CD4-positive, CD25-positive, alpha-beta regulatory T cell (primary cell): ENCODE measurements around the gene CCDC47. TPM values are rescaled to one million over a fixed set of nuclear protein-coding genes. Genes with fewer than 3 reads are reported as not detected.

Experiments used
- ATAC-seq, 2 donors: fragments of 150-1000 bp; cut with Tn5 transposase; one replicate each; pipeline ENCODE4 v1.10.0; 2021; ENCODE audit warnings: low read depth in 2 of 2, moderate number of reproducible peaks in 2 of 2, moderate library complexity in 1 of 2
- DNase-seq, 3 donors: peaks; one replicate each; pipeline versions ENCODE4 v3.0.0 to v3.0.0-alpha.2; 2012 to 2022; ENCODE audit warnings: mixed read lengths in 1 of 3
- H3K27ac ChIP-seq: one replicate; pipeline ENCODE4 v1.7.0; 2013; ENCODE audit warnings: mild to moderate bottlenecking, low read length; ENCODE audit not compliant: insufficient read depth, poor library complexity, severe bottlenecking
- H3K27me3 ChIP-seq: one replicate; pipeline ENCODE4 v1.7.0; 2013; ENCODE audit warnings: low read length; ENCODE audit not compliant: control insufficient read depth, insufficient read depth
- H3K36me3 ChIP-seq: one replicate; pipeline ENCODE4 v1.7.0; 2013; ENCODE audit warnings: mild to moderate bottlenecking, low read length, moderate library complexity; ENCODE audit not compliant: control insufficient read depth, insufficient read depth
- H3K4me1 ChIP-seq: 2 replicates; pipeline ENCODE4 v1.7.0; 2013; ENCODE audit warnings: mild to moderate bottlenecking, low read length; ENCODE audit not compliant: insufficient read depth, control insufficient read depth, poor library complexity, severe bottlenecking
- H3K4me3 ChIP-seq: one replicate; pipeline ENCODE4 v1.7.0; 2013; ENCODE audit warnings: low read depth, mild to moderate bottlenecking, low read length, moderate library complexity
- H3K9me3 ChIP-seq, 2 experiments: 1 replicate in 1 of 2; 2 replicates in 1 of 2; pipeline ENCODE4 v1.7.0; 2013; ENCODE audit warnings: low read length in 2 of 2, mild to moderate bottlenecking in 1 of 2, moderate library complexity in 1 of 2; ENCODE audit not compliant: control insufficient read depth in 2 of 2
- H3K27ac Mint-ChIP-seq, 3 donors: one replicate each; pipeline ENCODE4 v1.8.0; 2020 to 2022; ENCODE audit warnings: mild to moderate bottlenecking in 3 of 3, mixed read lengths in 3 of 3, moderate library complexity in 2 of 3
- H3K27me3 Mint-ChIP-seq: one replicate; pipeline ENCODE4 v1.8.0; 2022; ENCODE audit warnings: mild to moderate bottlenecking, mixed read lengths
- H3K36me3 Mint-ChIP-seq: one replicate; pipeline ENCODE4 v1.8.0; 2020; ENCODE audit warnings: mixed read lengths
- H3K4me1 Mint-ChIP-seq, 4 donors: one replicate each; pipeline ENCODE4 v1.8.0; 2020 to 2022; ENCODE audit warnings: mixed read lengths in 4 of 4, mild to moderate bottlenecking in 1 of 4
- H3K4me3 Mint-ChIP-seq, 4 donors: one replicate each; pipeline ENCODE4 v1.8.0; 2020 to 2022; ENCODE audit warnings: mild to moderate bottlenecking in 4 of 4, mixed read lengths in 4 of 4, moderate library complexity in 3 of 4
- H3K9me3 Mint-ChIP-seq, 7 donors: one replicate each; pipeline ENCODE4 v1.8.0; 2020 to 2022; ENCODE audit warnings: mixed read lengths in 7 of 7, mild to moderate bottlenecking in 3 of 7, moderate library complexity in 2 of 7
- polyA plus RNA-seq, 4 donors: library from polyadenylated mRNA; unstranded; fragments of 300-500 nt; fragmentation: Illumina TruSeq; gene quantifications; one replicate each; pipeline ENCODE4 v1.2.3, GENCODE V29; 2021
- total RNA-seq: library from RNA; stranded (reverse); gene quantifications from one replicate; pipeline ENCODE4 v1.2.3, GENCODE V29; 2022

CCDC47 gene
- total and polyA plus RNA-seq, 5 donors from 2014 or later, result 35.4 to 47.9 (median 36.4) TPM

DNA sequence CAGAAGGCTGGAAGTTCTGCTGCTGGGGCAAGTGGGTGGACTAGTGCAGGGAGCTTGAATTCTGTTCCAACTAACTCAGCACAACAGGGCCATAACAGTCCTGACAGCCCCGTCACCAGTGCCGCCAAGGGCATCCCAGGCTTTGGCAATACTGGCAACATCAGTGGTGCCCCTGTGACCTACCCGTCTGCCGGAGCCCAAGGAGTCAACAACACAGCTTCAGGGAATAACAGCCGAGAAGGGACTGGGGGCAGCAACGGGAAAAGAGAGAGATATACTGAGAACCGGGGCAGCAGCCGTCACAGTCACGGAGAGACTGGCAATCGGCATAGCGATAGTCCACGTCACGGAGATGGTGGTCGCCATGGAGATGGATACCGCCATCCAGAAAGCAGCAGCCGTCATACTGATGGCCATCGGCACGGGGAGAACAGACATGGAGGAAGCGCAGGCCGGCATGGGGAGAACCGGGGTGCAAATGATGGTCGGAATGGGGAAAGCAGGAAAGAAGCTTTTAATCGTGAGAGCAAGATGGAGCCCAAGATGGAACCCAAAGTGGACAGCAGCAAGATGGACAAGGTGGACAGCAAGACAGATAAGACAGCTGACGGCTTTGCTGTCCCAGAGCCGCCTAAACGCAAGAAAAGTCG, 44.5 kb upstream of the CCDC47 start:
- no peaks in the 10 kb centered on the region for H3K9me3 ChIP-seq
- H3K36me3 ChIP-seq, result peaks cover 98% of the 10 kb centered on the region
- H3K9me3 Mint-ChIP-seq, result no peaks in the 10 kb centered on the region
- no peak overlapping the region for H3K4me3 ChIP-seq
- peaks cover 51% of the 10 kb centered on the region for H3K36me3 Mint-ChIP-seq
- peak overlapping the region in 1 of 3 donors; percentile 94 for H3K27ac Mint-ChIP-seq
- no peak for DNase-seq
- H3K4me1 ChIP-seq, result no peaks in the 10 kb centered on the region
- H3K4me1 Mint-ChIP-seq, result peaks cover 0 to 11% (median 7%) of the 10 kb centered on the region in 4 donors
- H3K4me3 Mint-ChIP-seq, result no peak overlapping the region
- no peaks in the 10 kb centered on the region for H3K27me3 Mint-ChIP-seq
- no peak overlapping the region for H3K27ac ChIP-seq
- no peaks in the 10 kb centered on the region for H3K27me3 ChIP-seq
- ATAC-seq, result no peak

DNA sequence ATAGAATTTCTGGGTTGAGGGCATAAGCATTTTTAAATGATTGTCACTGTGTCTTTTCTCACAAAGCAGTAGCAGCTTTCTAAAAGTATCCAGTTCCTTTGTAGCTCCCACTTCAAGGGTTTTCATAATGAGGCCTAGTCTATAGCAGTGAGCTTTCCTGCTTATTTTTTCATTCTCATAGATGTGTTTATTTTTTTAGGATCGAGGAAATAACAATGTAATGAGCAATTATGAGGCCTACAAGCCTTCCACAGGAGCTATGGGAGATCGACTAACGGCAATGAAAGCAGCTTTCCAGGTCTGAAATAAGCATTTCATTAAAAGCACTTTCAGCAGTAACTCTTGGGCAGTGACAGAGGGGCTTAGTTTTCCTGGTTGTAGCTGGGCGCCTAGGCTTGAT, 43.3 kb upstream of the CCDC47 start:
- no peaks in the 10 kb centered on the region for H3K9me3 ChIP-seq
- no peak overlapping the region for H3K4me3 ChIP-seq
- no peak overlapping the region for H3K27ac Mint-ChIP-seq
- H3K27ac ChIP-seq, result no peak overlapping the region
- H3K9me3 Mint-ChIP-seq, result no peaks in the 10 kb centered on the region
- no peak for ATAC-seq
- H3K27me3 Mint-ChIP-seq, result no peaks in the 10 kb centered on the region
- DNase-seq, result no peak
- H3K4me3 Mint-ChIP-seq, result no peak overlapping the region
- no peaks in the 10 kb centered on the region for H3K27me3 ChIP-seq
- no peaks in the 10 kb centered on the region for H3K4me1 ChIP-seq
- peaks cover 0 to 6% (median 2%) of the 10 kb centered on the region in 4 donors for H3K4me1 Mint-ChIP-seq
- peaks cover 52% of the 10 kb centered on the region for H3K36me3 Mint-ChIP-seq
- peaks cover 98% of the 10 kb centered on the region for H3K36me3 ChIP-seq

DNA sequence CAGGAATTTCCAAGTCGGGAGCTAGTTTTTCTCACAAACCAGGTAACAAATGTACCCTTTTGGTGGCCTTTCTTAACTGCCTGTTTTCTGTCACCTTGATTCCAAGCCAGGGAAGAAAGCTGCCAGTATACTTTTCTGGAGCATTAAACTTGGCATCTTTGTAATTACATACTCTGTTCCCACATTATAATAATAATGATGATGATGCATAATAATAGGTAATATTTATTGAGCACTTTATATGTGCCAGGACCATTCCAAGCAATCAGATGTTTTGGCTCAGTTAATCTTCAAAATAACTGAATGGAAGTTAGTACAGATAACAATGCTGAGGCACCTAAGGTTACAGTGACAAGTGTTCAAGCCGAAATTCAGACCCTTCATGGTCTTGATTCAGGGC, 42.7 kb upstream of the CCDC47 start:
- DNase-seq, result no peak
- Mint-ChIP-seq H3K27me3 (no peaks in the 10 kb centered on the region), H3K4me1 (peaks cover under 1 to 5% (median 2%) of the 10 kb centered on the region in 4 donors), H3K36me3 (peaks cover 54% of the 10 kb centered on the region), H3K27ac (no peak overlapping the region), H3K9me3 (no peaks in the 10 kb centered on the region), H3K4me3 (no peak overlapping the region)
- H3K27me3 ChIP-seq, result no peaks in the 10 kb centered on the region
- no peak overlapping the region for H3K27ac ChIP-seq
- ATAC-seq, result no peak
- H3K4me1 ChIP-seq, result no peaks in the 10 kb centered on the region
- H3K4me3 ChIP-seq, result no peak overlapping the region
- peaks cover 98% of the 10 kb centered on the region for H3K36me3 ChIP-seq
- no peaks in the 10 kb centered on the region for H3K9me3 ChIP-seq

DNA sequence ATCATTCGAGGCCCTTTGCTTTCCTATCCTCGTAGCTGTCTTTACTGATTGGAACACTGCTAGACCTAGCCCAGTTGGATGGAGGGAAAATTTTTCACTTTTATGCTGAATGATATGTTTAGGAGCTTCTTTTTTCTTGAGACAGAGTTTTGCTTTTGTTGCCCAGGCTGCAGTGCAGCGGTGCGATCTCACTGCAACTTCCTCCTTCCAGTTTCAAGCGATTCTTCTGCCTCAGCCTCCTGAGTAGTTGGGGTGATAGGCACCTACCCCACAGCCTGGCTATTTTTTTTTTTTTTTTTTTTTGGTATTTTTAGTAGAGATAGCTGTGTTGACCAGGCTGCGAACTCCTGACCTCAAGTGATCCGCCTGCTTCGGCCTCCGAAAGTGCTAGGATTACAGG, 36.6 kb upstream of the CCDC47 start:
- H3K9me3 Mint-ChIP-seq, result no peaks in the 10 kb centered on the region
- no peak for DNase-seq
- peaks cover 63% of the 10 kb centered on the region for H3K36me3 Mint-ChIP-seq
- H3K4me1 Mint-ChIP-seq, result peaks cover 0 to 15% (median 4%) of the 10 kb centered on the region in 4 donors
- peak overlapping the region in 1 of 3 donors; percentile 2 for H3K27ac Mint-ChIP-seq
- Histone ChIP-seq H3K27ac (no peak overlapping the region), H3K9me3 (no peaks in the 10 kb centered on the region), H3K4me1 (no peaks in the 10 kb centered on the region), H3K27me3 (no peaks in the 10 kb centered on the region), H3K4me3 (no peak overlapping the region), H3K36me3 (peaks cover 98% of the 10 kb centered on the region)
- ATAC-seq, result no peak
- no peak overlapping the region for H3K4me3 Mint-ChIP-seq
- no peaks in the 10 kb centered on the region for H3K27me3 Mint-ChIP-seq

DNA sequence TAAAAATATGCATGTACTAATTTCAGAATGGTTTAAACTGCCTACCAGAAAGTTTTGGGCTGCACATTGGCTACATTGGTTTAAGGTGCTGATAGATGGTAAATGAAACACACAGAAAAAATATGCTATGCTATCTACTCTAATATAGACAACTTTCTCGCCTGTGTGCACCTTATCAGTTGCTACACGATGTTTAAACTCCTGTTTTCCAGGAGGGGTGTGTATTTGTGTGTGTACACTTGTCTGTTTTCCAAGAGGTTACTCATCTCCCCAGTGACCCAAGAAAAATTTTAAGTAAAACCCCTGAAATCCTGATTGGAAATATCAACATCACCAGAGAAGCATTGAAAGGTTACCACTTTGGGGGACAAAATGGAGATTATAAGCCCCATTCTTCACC, 32.2 kb upstream of the CCDC47 start:
- Mint-ChIP-seq H3K4me3 (no peak overlapping the region), H3K27ac (peak overlapping the region in 2 of 3 donors; percentile 7 to 38), H3K9me3 (no peaks in the 10 kb centered on the region), H3K36me3 (peaks cover 46% of the 10 kb centered on the region), H3K27me3 (no peaks in the 10 kb centered on the region), H3K4me1 (peaks cover 2 to 11% (median 6%) of the 10 kb centered on the region in 4 donors)
- no peaks in the 10 kb centered on the region for H3K27me3 ChIP-seq
- no peaks in the 10 kb centered on the region for H3K9me3 ChIP-seq
- H3K27ac ChIP-seq, result no peak overlapping the region
- H3K4me1 ChIP-seq, result no peaks in the 10 kb centered on the region
- no peak for DNase-seq
- no peak for ATAC-seq
- H3K4me3 ChIP-seq, result no peak overlapping the region
- H3K36me3 ChIP-seq, result peaks cover 91% of the 10 kb centered on the region

DNA sequence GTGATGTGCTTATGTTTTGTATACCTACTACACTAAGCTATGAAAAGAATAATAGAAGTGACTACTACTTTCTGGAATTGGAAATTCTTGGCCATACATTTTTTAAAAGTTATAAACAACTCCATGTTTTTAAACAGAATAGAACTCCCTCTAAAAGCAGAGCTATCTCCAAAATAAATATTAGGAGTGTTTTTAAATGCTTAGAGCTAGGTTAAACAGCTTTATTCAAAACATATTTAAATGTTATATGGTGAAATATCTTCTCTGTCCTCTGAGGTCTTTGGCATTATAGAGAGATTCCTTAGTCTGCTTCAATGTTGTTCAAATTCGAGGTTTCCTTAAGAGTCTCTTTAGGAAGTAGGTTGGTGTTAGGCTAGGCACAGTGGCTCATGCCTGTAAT, 30.9 kb upstream of the CCDC47 start:
- DNase-seq, result no peak
- H3K9me3 ChIP-seq, result no peaks in the 10 kb centered on the region
- Mint-ChIP-seq H3K27ac (peak overlapping the region in 1 of 3 donors; percentile 51), H3K27me3 (no peaks in the 10 kb centered on the region), H3K36me3 (peaks cover 44% of the 10 kb centered on the region), H3K9me3 (no peaks in the 10 kb centered on the region), H3K4me3 (no peak overlapping the region), H3K4me1 (peaks cover 2 to 10% (median 6%) of the 10 kb centered on the region in 4 donors)
- H3K4me1 ChIP-seq, result no peaks in the 10 kb centered on the region
- H3K4me3 ChIP-seq, result no peak overlapping the region
- H3K27ac ChIP-seq, result no peak overlapping the region
- no peak for ATAC-seq
- peaks cover 91% of the 10 kb centered on the region for H3K36me3 ChIP-seq
- no peaks in the 10 kb centered on the region for H3K27me3 ChIP-seq

DNA sequence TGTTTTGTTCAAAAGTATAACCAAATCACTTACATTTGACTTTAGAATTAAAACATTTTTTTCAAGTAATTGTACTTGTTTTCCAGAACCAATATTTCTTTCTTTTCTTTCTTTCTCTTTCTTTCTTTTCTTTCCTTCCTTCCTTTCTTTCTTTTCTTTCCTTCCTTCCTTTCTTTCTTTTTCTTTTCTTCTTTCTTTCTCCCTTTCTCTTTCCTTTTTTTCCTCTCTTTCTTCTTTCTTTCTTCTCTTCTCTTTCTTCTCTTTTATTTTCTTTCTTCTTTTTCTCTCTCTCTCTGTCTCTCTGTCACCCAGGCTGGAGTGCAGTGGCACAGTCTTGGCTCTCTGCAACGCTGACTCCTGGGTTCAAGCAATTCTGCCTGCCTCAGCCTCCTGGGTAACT, 27.4 kb upstream of the CCDC47 start:
- Mint-ChIP-seq H3K27ac (peak overlapping the region in 1 of 3 donors; percentile 18), H3K4me1 (peaks cover 5 to 9% (median 7%) of the 10 kb centered on the region in 4 donors), H3K36me3 (peaks cover 34% of the 10 kb centered on the region), H3K9me3 (no peaks in the 10 kb centered on the region), H3K27me3 (no peaks in the 10 kb centered on the region), H3K4me3 (no peak overlapping the region)
- no peak for ATAC-seq
- H3K27me3 ChIP-seq, result no peaks in the 10 kb centered on the region
- H3K27ac ChIP-seq, result no peak overlapping the region
- H3K9me3 ChIP-seq, result no peaks in the 10 kb centered on the region
- peaks cover 92% of the 10 kb centered on the region for H3K36me3 ChIP-seq
- H3K4me1 ChIP-seq, result no peaks in the 10 kb centered on the region
- DNase-seq, result no peak
- no peak overlapping the region for H3K4me3 ChIP-seq

DNA sequence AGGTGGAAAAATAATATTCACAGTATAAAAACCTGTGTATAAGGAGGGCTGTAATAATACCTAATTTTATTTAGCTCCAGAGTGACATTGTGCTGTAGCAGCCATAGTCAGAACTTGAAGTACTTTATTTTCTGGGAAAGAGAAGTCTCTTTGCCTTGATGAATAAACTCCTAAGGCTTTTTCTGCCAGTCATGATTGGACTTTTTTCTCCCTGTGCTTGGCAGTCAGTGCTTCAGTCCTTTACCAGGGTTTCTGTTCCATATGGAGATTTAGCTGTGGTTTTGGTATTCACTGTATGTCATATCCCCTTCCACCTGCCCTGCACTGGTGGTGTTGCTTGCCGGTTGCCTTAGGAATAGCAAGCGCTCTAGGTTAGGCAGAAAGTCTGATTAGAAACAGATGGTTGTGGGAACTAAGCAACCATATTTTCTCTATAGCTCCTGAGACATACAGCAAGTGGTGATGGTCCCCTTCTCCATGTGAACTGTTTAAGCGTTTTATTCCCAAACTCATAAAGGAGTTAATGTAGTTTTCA, 25.2 kb upstream of the CCDC47 start:
- Histone ChIP-seq H3K36me3 (peaks cover 92% of the 10 kb centered on the region), H3K27ac (no peak overlapping the region), H3K4me1 (no peaks in the 10 kb centered on the region), H3K27me3 (no peaks in the 10 kb centered on the region), H3K9me3 (no peaks in the 10 kb centered on the region), H3K4me3 (no peak overlapping the region)
- no peak overlapping the region for H3K27ac Mint-ChIP-seq
- H3K9me3 Mint-ChIP-seq, result no peaks in the 10 kb centered on the region
- H3K36me3 Mint-ChIP-seq, result peaks cover 28% of the 10 kb centered on the region
- DNase-seq (no peak), ATAC-seq (no peak)
- H3K4me3 Mint-ChIP-seq, result no peak overlapping the region
- no peaks in the 10 kb centered on the region for H3K27me3 Mint-ChIP-seq
- peaks cover 2 to 6% (median 4%) of the 10 kb centered on the region in 4 donors for H3K4me1 Mint-ChIP-seq
